BJ (cell line): ENCODE data around the gene PARD3B. TPM values are rescaled to one million over a fixed set of nuclear protein-coding genes. Genes with fewer than 3 reads are reported as not detected.

ENCODE experiments used
- CTCF ChIA-PET: fragments of 350-600 bp; formaldehyde crosslinking; extraction: SDS; loops from one replicate; lab custom pipeline; 2021; ENCODE audit warnings: antibody characterized with exemption, inconsistent platforms; lab: Yijun Ruan, JAX
- POLR2A ChIA-PET: fragments of 300-600 bp; sonication (Branson Sonifier 250); formaldehyde crosslinking; extraction: SDS; loops from one replicate; lab custom pipeline; 2021; ENCODE audit warnings: antibody characterized with exemption; lab: Charles Lee
- DNase-seq: peaks from one replicate; pipeline ENCODE4 v3.0.0-alpha.2; 2011; ENCODE audit warnings: low read depth
- H3K27me3 ChIP-seq: 2 replicates; pipeline ENCODE4 v1.6.0; 2011; ENCODE audit warnings: low read length; ENCODE audit not compliant: control insufficient read depth, insufficient read depth
- H3K36me3 ChIP-seq: 2 replicates; pipeline ENCODE4 v1.5.1; 2011; ENCODE audit warnings: low read length; ENCODE audit not compliant: control insufficient read depth, insufficient read depth
- H3K4me3 ChIP-seq: 2 replicates; pipeline ENCODE4 v1.5.1; 2011; ENCODE audit warnings: low read depth, mild to moderate bottlenecking, control low read depth, low read length
- CTCF ChIP-seq: IDR thresholded peaks from 2 replicates; pipeline ENCODE4 v1.5.1; 2011; ENCODE audit warnings: low read depth, mild to moderate bottlenecking, control low read depth, inconsistent platforms, low read length, moderate library complexity; ENCODE audit not compliant: insufficient read depth
- polyA plus RNA-seq: library from polyadenylated mRNA; depleted of rRNA; stranded (reverse); fragments of >200 nt; gene quantifications from 2 replicates; pipeline ENCODE4 v1.2.3, GENCODE V29; 2011

The PARD3B gene
- polyA plus RNA-seq, 1 experiment: 7.1 TPM

GRCh38 chr2:204849892-204850291 lies 304.6 kb downstream of the PARD3B start:
- ChIA-PET POLR2A (no interaction called here), CTCF (interaction anchor here (1.2 kb wide), 1 partner anchor 10 kb away, joined by 3 read pairs; no protein-coding TSS in a partner anchor)
- no peaks in the 10 kb centered on the region for H3K27me3 ChIP-seq

GRCh38 chr2:204850581-204850980 lies 305.3 kb downstream of the PARD3B start:
- no peak for DNase-seq
- Histone ChIP-seq H3K4me3 (no peak overlapping the region), H3K36me3 (no peaks in the 10 kb centered on the region), H3K27me3 (no peaks in the 10 kb centered on the region)
- CTCF ChIA-PET: interaction anchor here (1.2 kb wide), 1 partner anchor 10 kb away, joined by 3 read pairs; no protein-coding TSS in a partner anchor
- POLR2A ChIA-PET: no interaction called here
- no peak for TF ChIP-seq CTCF

More at GRCh38 chr2:204849892-204850291, 304.6 kb downstream of the PARD3B start:
- H3K4me3 ChIP-seq: no peak overlapping the region
- TF ChIP-seq CTCF: no peak
- no peaks in the 10 kb centered on the region for H3K36me3 ChIP-seq
- DNase-seq: no peak

- Histone ChIP-seq H3K27me3 (no peaks in the 10 kb centered on the region), H3K36me3 (no peaks in the 10 kb centered on the region), H3K4me3 (no peak overlapping the region)
- no peak for DNase-seq
- ChIA-PET POLR2A (no interaction called here), CTCF (no interaction called here)
- TF ChIP-seq CTCF: no peak
Observed at GRCh38 chr2:204853905-204854304, 308.6 kb downstream of the PARD3B start.

- DNase-seq: no peak
- TF ChIP-seq CTCF: no peak
- Histone ChIP-seq H3K36me3 (no peaks in the 10 kb centered on the region), H3K27me3 (no peaks in the 10 kb centered on the region), H3K4me3 (no peak overlapping the region)
- POLR2A ChIA-PET: no interaction called here
- CTCF ChIA-PET: interaction anchor here (1.0 to 1.1 kb wide), 2 partner anchors 10 to 424 kb away, joined by 3 read pairs; no protein-coding TSS in a partner anchor
Observed at GRCh38 chr2:204860274-204860673, 315.0 kb downstream of the PARD3B start.

- ChIA-PET CTCF (no interaction called here), POLR2A (no interaction called here)
- no peaks in the 10 kb centered on the region for H3K27me3 ChIP-seq
- H3K4me3 ChIP-seq: no peak overlapping the region
- TF ChIP-seq CTCF: no peak
- no peaks in the 10 kb centered on the region for H3K36me3 ChIP-seq
- DNase-seq: no peak
Observed at GRCh38 chr2:204862809-204863208, 317.5 kb downstream of the PARD3B start.
